Measurements from ENCODE around the gene GTF2H1. TPM values are rescaled to one million over a fixed set of nuclear protein-coding genes. Genes with fewer than 3 reads are reported as not detected.
A peak's percentile ranks its signal among the peaks of the same experiment; 100 is the strongest.

The GTF2H1 gene
- total and polyA plus RNA-seq, 8 donors = 30.6 to 73.3 (median 64.5) TPM

- no peak for TF ChIP-seq CTCF (IDR thresholded peaks at IDR 0.05)
- Histone ChIP-seq H3K27me3 (no peaks in the 10 kb centered on the region), H3K36me3 (peaks cover 7 to 100% of the 10 kb centered on the region in 2 donors), H3K27ac (no peak overlapping the region), H3K9me3 (no peaks in the 10 kb centered on the region), H3K4me3 (no peak overlapping the region), H3K4me1 (no peaks in the 10 kb centered on the region)
- intact Hi-C loops (cut with DNase I) = no loop called here
- DNase-seq = no peak
- no peak for ATAC-seq
Measured at GRCh38 chr11:18361154-18361553, 38.8 kb downstream of the GTF2H1 start.

GRCh38 chr11:18364495-18365073, 42.2 kb downstream of the GTF2H1 start:
- Histone ChIP-seq H3K9me3 (no peaks in the 10 kb centered on the region), H3K27me3 (no peaks in the 10 kb centered on the region), H3K4me3 (no peak overlapping the region), H3K36me3 (peaks cover 7 to 87% of the 10 kb centered on the region in 2 donors), H3K27ac (no peak overlapping the region), H3K4me1 (no peaks in the 10 kb centered on the region)
- DNase-seq = no peak
- TF ChIP-seq CTCF (IDR thresholded peaks at IDR 0.05) = no peak
- ATAC-seq = no peak
- intact Hi-C loops (cut with DNase I) = no loop called here

GRCh38 chr11:18365741-18366140, 43.4 kb downstream of the GTF2H1 start:
- ATAC-seq (no peak), DNase-seq (no peak)
- no peak for TF ChIP-seq CTCF (IDR thresholded peaks at IDR 0.05)
- intact Hi-C loops (cut with DNase I) = no loop called here
- H3K9me3 ChIP-seq = no peaks in the 10 kb centered on the region
- H3K27me3 ChIP-seq = no peaks in the 10 kb centered on the region
- H3K4me3 ChIP-seq = no peak overlapping the region
- no peaks in the 10 kb centered on the region for H3K4me1 ChIP-seq
- peaks cover 7 to 76% of the 10 kb centered on the region in 2 donors for H3K36me3 ChIP-seq
- peak overlapping the region in 1 of 2 donors; percentile 5 for H3K27ac ChIP-seq

GRCh38 chr11:18366286-18366685, 43.9 kb downstream of the GTF2H1 start:
- Histone ChIP-seq H3K4me3 (no peak overlapping the region), H3K27ac (peak overlapping the region in 1 of 2 donors; percentile 5), H3K27me3 (no peaks in the 10 kb centered on the region), H3K36me3 (peaks cover 7 to 70% of the 10 kb centered on the region in 2 donors), H3K4me1 (no peaks in the 10 kb centered on the region), H3K9me3 (no peaks in the 10 kb centered on the region)
- no peak for DNase-seq
- ATAC-seq = no peak
- intact Hi-C loops (cut with DNase I) = no loop called here
- TF ChIP-seq CTCF (IDR thresholded peaks at IDR 0.05) = no peak

- no peak overlapping the region for H3K4me3 ChIP-seq
Measured at GRCh38 chr11:18367431-18367830, 45.1 kb downstream of the GTF2H1 start.

More at GRCh38 chr11:18367431-18367830, 45.1 kb downstream of the GTF2H1 start:
- Histone ChIP-seq H3K27me3 (no peaks in the 10 kb centered on the region), H3K9me3 (no peaks in the 10 kb centered on the region), H3K4me1 (no peaks in the 10 kb centered on the region), H3K36me3 (peaks cover 7 to 59% of the 10 kb centered on the region in 2 donors), H3K27ac (no peak overlapping the region)
- ATAC-seq = no peak
- DNase-seq = no peak
- no peak for TF ChIP-seq CTCF (IDR thresholded peaks at IDR 0.05)
- intact Hi-C loops (cut with DNase I) = no loop called here
